Measurements from ENCODE around the gene TRMT6.

TRMT6 gene

GRCh38 chr20:5945963-5946362 is 4.4 kb downstream of the TRMT6 start:
- DNase-seq: no peak

DNA sequence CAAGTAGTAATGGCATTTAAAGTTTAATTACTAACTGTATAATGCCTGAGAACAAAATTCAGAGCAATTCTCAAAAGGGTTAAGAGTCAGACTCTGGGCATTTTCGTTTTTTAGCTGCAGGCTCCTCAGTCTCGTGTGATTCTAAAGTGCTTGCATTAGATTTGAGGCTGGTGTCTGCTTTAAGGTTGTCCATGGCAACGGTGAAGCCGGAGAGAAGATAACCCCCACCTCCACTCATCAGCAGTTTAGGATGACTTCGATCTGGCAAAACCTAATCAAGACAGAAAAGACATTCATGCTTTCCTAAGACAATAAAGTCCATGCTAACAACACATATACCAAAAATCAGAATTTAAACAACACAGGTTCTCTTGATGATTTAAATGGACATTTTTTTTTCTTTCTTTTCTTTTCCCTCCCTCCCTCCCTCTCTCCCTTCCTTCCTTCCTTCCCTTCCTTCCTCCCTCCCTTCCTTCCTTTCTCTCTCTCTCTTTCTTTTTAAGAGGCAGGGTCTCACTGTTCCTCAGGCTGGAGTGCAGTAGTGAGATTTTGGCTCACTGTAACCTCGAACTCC is 11.8 kb downstream of the TRMT6 start:
- no peak for DNase-seq

- no peak for DNase-seq
Observed at GRCh38 chr20:5936238-5936637, 14.1 kb downstream of the TRMT6 start.

DNA sequence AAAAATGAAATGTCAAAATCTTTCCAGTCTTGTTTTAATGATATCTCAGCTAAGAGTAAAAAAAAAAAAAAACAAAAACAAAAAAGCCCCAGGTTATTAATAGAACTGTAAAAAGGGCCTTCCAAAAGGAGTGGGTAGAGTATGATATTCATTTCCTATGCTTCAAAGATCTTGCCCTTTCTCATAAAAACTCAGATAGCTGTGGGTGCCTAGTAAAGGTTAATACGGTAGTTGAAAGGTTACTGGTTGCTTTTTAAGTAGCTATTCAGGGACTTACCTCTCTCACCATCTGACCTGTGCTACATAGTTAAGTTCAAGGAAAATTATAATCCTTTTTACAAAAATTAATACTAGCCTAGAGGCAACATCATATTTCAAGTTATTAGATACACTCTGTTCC is 14.9 kb downstream of the TRMT6 start:
- DNase-seq: no peak

DNA sequence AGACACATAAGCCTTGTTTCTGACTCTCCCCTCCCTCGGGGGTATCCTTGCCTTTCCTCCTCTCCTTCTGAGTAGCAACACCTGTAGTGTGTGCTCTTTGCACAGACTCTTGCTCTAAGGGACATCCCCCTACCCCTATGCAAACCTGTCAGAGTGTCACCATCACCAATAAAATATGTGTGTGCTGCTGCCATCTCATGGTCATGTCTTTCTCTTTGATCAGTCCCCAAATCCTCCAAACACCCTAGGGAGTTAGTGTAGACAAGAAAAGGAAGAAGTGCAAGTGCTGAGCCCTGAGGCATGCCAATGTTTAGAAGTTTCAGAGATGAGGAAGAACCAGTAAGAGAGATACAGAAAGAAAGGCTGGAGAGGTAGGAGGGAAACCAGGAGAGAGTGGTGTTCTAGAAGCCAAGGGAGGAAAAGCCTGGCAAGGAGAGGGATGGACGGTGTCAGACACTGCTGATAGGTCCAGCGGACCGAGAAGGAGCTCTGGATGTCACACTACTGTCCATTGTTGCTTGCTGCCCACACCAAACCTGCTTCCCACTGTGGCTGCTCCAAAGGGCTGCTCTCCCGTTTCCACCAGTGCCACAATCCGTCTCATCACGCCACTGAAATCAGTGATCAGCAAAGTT is 16.4 kb downstream of the TRMT6 start:
- DNase-seq: peak; percentile 76

GRCh38 chr20:5932796-5933195 is 17.5 kb downstream of the TRMT6 start:
- DNase-seq: no peak

GRCh38 chr20:5931411-5931810 is 18.9 kb downstream of the TRMT6 start:
- no peak for DNase-seq

GRCh38 chr20:5928836-5929715 is 21.3 kb downstream of the TRMT6 start:
- DNase-seq: no peak

GRCh38 chr20:5927749-5928462 is 22.4 kb downstream of the TRMT6 start:
- DNase-seq: no peak

- DNase-seq: no peak
Observed at GRCh38 chr20:5925551-5925950, 24.8 kb downstream of the TRMT6 start.

- no peak for DNase-seq
Observed at GRCh38 chr20:5923493-5923892, 26.8 kb downstream of the TRMT6 start.

DNA sequence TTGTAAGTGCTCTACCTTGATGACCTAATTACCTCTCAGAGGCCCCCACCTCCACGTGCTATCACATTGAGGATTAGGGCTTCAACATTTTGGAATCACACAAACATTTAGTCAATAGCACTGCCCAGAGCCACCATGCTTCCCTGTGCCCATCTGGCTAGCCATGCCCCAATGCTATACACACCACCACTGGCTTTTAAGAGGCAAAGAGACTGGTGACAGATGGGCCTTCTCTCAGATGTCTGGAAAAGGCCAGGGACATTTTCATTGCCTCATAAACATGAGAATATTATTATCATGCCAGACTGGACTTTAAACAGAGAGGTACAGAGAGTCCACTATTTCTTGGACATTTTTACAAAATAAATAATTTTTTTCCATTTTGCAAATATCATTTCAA is 29.8 kb downstream of the TRMT6 start:
- peak; percentile 34 for DNase-seq

- no peak for DNase-seq
Observed at GRCh38 chr20:5919626-5920544, 30.4 kb downstream of the TRMT6 start.

DNA sequence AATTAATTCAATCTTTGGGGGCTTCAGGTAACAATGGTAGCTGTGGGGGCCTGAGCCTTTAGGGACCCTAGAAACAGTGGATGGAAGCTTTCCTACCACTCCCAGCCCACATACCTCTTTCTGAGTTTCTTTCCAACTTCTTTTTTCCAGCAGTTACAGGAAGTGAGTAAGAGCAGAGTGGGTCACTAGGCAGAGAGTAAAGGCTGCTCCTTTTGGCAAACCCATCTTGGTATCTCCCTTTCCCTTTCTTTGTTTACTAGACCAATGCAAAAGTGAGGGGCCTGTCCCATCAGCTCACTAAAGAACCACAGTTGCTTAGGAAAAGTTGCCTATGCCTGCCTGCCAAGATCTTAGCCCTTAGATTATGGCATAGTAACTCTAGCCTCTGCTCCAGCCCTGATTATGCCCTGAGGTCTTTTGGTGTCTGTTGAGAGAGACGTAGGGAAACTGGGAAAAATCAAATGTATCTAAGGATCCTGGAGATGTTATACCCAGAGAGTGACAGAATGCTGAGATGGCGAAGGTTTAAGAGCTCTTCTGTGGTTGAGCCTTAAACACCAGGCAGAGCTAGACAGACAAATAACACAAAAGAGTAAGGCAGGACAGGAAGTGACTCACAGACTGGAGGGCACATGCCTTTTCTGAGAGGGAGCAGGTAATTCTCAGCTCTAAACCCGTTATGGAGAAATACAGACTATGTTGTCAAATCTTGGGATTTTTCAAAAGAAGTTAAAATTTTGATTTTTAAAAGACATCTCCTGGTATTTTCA is 31.3 kb downstream of the TRMT6 start:
- no peak for DNase-seq

DNA sequence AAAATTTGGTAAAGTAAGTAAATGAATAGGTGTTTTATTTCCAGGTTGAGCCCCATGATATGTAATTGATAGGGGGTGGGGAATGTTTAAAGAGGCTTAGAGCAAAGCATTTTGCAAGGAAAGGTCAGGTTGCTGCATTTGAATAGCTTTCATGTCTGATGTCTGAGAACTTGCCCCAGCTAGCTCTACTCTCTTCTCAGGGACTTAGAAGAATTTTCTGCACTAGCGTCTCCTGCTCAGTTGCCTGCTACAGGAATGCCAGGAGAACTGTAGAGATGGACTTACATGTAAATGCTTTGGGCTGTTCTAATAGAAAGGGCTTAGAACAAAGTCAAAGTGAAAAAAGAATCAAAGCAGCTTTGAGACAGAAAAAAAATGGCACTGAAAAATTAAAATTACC is 35.5 kb downstream of the TRMT6 start:
- DNase-seq: no peak

DNA sequence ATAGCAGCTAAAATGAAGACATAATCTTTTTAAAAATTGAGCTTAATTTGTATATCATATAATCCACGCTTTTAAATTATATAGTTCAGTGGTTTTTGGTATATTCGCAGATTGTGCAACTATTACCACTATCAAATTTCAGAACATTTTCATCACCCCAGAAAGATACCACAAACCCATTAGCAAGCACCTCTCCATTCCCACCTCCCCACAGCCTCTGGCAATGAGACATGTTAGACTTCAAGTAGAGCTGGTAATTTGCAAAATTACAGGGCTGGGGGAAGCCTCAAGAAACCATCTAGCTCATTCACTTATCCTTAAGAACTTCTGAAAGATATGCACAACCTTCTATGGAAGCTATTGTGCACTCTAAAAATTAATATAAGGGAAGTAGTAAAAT is 37.2 kb downstream of the TRMT6 start:
- DNase-seq: no peak

DNA sequence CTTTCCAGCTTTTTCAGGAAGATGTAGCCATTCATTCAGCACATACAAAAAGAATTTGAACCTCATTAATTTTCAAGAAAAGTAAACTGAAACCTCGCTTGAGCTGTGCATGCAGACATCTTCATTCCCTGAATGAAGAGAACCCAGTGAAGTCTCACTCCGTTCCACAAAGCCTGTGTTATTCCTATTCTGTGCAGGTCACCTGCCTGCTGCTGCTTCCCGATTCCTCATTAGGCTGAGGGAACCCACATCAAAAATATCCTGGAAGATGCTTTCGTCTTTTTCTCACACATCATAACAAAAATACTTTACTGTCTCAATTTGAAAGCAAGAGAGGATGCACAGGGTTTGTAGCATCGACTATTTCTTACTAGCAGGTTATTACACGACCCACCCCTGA is 40.1 kb downstream of the TRMT6 start:
- peak; percentile 41 for DNase-seq

DNA sequence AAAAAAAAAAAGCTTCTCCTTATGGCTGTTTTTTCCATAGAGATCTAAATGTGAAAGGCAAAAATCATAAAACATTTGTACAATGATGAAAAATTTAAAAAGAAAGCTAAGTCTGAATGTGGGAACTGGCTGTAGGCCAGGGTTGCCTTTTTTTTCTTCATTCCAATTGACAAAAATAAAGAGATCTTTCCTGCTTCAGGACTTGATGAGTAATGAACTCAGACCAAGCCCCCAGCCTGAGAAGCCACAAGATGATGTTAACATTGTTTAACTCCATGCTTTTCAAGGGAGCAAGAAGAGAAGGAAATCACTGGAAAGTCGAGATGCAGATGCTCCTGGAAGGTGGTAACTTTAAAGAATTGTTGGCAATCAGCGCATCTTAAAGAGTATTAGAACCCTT is 41.4 kb downstream of the TRMT6 start:
- DNase-seq: peak; percentile 36

DNA sequence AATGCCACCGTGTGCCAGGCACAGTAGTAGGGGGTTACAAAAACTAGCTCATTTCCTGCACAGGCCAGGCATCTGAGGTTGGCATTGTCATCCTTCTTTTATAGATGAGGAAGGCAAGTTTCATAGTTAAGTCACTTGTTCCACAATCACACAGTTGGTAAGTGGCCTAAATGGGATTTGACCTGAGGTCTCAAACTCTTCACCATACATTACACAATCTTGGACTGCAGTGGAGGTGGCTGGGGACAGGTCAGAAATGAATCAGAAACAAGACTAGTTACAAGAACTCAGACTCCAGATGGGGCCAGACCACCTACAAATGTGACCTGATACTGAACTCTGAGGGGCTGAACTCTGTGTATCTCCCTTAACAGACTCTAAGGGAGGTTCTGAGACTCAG is 49.4 kb downstream of the TRMT6 start:
- no peak for DNase-seq

GRCh38 chr20:5899444-5899843 is 50.9 kb downstream of the TRMT6 start:
- DNase-seq: no peak

DNA sequence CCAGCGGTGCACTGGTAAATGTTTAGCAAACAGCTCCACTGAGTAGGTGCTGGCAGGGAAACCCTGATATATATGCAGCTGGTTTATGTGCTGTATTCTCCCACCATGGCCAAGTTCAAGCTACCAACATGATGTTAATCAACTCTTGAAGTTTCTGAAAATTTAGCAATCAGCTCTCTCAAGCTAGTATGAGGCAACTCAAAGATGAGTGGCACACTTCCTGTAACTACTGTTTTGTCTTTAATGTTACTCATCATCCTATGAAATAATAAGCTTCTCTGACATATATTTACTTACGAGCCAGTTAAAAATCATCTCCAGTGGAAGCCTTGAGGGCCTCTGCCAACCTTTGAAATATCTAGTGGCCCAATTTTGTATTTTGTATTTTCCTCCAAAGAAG is 54.7 kb downstream of the TRMT6 start:
- DNase-seq: no peak

- no peak for DNase-seq
Observed at GRCh38 chr20:5893621-5894020, 56.7 kb downstream of the TRMT6 start.

All from NCI-H2171 treated with DMSO at 0.1 percent for 48 hours (cell line).